Activated CD8-positive, alpha-beta memory T cell treated with anti-CD3 and anti-CD28 coated beads for 1 hour (primary cell): ENCODE measurements around the gene BIRC6.

Experiments used
- DNase-seq, 2 donors: peaks; one replicate each; pipeline ENCODE4 v3.0.0-alpha.2; 2020; ENCODE audit warnings: low read depth in 1 of 2; ENCODE audit errors: extremely low read depth in 1 of 2

The BIRC6 gene

GRCh38 chr2:32375228-32375892 is 18.5 kb downstream of the BIRC6 start:
- no peak for DNase-seq

GRCh38 chr2:32376756-32377155 is 19.9 kb downstream of the BIRC6 start:
- DNase-seq = no peak

GRCh38 chr2:32377928-32378327 is 21.1 kb downstream of the BIRC6 start:
- DNase-seq = no peak

GRCh38 chr2:32379352-32379751 is 22.5 kb downstream of the BIRC6 start:
- no peak for DNase-seq

GRCh38 chr2:32383858-32384257 is 27.0 kb downstream of the BIRC6 start:
- no peak for DNase-seq

- DNase-seq = no peak
Measured at GRCh38 chr2:32384529-32384928, 27.7 kb downstream of the BIRC6 start.

- DNase-seq = no peak
Measured at GRCh38 chr2:32386739-32387138, 29.9 kb downstream of the BIRC6 start.

GRCh38 chr2:32399221-32399620 is 42.4 kb downstream of the BIRC6 start:
- DNase-seq = no peak

GRCh38 chr2:32402091-32402490 is 45.3 kb downstream of the BIRC6 start:
- DNase-seq = no peak

GRCh38 chr2:32403782-32404181 is 47.0 kb downstream of the BIRC6 start:
- no peak for DNase-seq

- DNase-seq = no peak
Measured at GRCh38 chr2:32404691-32405090, 47.9 kb downstream of the BIRC6 start.

GRCh38 chr2:32416519-32416918 is 59.7 kb downstream of the BIRC6 start:
- DNase-seq = no peak

GRCh38 chr2:32417659-32418058 is 60.8 kb downstream of the BIRC6 start:
- no peak for DNase-seq

- DNase-seq = no peak
Measured at GRCh38 chr2:32418778-32419177, 62.0 kb downstream of the BIRC6 start.

- DNase-seq = no peak
Measured at GRCh38 chr2:32422133-32422532, 65.3 kb downstream of the BIRC6 start.

- no peak for DNase-seq
Measured at GRCh38 chr2:32423536-32423935, 66.7 kb downstream of the BIRC6 start.

GRCh38 chr2:32424739-32425138 is 67.9 kb downstream of the BIRC6 start:
- no peak for DNase-seq

GRCh38 chr2:32425719-32426141 is 68.9 kb downstream of the BIRC6 start:
- DNase-seq = no peak

GRCh38 chr2:32427672-32428610 is 71.1 kb downstream of the BIRC6 start:
- DNase-seq = no peak

GRCh38 chr2:32430804-32431203 is 74.0 kb downstream of the BIRC6 start:
- no peak for DNase-seq

- DNase-seq = no peak
Measured at GRCh38 chr2:32436150-32436549, 79.3 kb downstream of the BIRC6 start.

GRCh38 chr2:32442020-32442467 is 85.2 kb downstream of the BIRC6 start:
- no peak for DNase-seq
